ENCODE measurements around the gene CFAP100.

Gene CFAP100

GRCh38 chr3:126454437-126455198, 59.9 kb downstream of the CFAP100 start:
- no peak overlapping the region for H3K4me2 ChIP-seq (ENCODE audit: low read length)
- no peaks in the 10 kb centered on the region for H3F3A ChIP-seq (ENCODE audit: insufficient read depth, low read length)
- peaks cover 71% of the 10 kb centered on the region for H3K36me3 ChIP-seq (ENCODE audit: insufficient read depth, low read length)
- H3K4me1 ChIP-seq (ENCODE audit: insufficient read depth, low read length, severe bottlenecking), result no peaks in the 10 kb centered on the region
- no peak overlapping the region for H3K27ac ChIP-seq (ENCODE audit: low read depth, low read length, poor library complexity, severe bottlenecking)
- H4K20me1 ChIP-seq (ENCODE audit: insufficient read depth, low read length), result no peaks in the 10 kb centered on the region
- no peaks in the 10 kb centered on the region for H3K27me3 ChIP-seq (ENCODE audit: insufficient read depth, low read length)
- no peak overlapping the region for H3K9ac ChIP-seq (ENCODE audit: low read length)
- no peak overlapping the region for H3K4me3 ChIP-seq (ENCODE audit: low read depth, low read length, poor library complexity, severe bottlenecking)
- no peaks in the 10 kb centered on the region for H3K9me2 ChIP-seq (ENCODE audit: low read depth, low read length)
- no peak overlapping the region for H2AFZ ChIP-seq (ENCODE audit: low read length)
- no peak for TF ChIP-seq EZH2 (IDR thresholded peaks at IDR 0.05; ENCODE audit: borderline replicate concordance, low read length)
- no peak for TF ChIP-seq CTCF (IDR thresholded peaks at IDR 0.05; ENCODE audit: low read length)
- H3K9me3 ChIP-seq (ENCODE audit: low read length), result no peaks in the 10 kb centered on the region
- H3K79me2 ChIP-seq (ENCODE audit: insufficient read depth, low read length), result no peaks in the 10 kb centered on the region

GRCh38 chr3:126456211-126456610, 61.5 kb downstream of the CFAP100 start:
- Histone ChIP-seq H3K4me2 (ENCODE audit: low read length) (no peak overlapping the region), H3K4me1 (ENCODE audit: insufficient read depth, low read length, severe bottlenecking) (no peaks in the 10 kb centered on the region), H3F3A (ENCODE audit: insufficient read depth, low read length) (no peaks in the 10 kb centered on the region), H4K20me1 (ENCODE audit: insufficient read depth, low read length) (no peaks in the 10 kb centered on the region), H3K9me3 (ENCODE audit: low read length) (no peaks in the 10 kb centered on the region), H2AFZ (ENCODE audit: low read length) (no peak overlapping the region), H3K27me3 (ENCODE audit: insufficient read depth, low read length) (no peaks in the 10 kb centered on the region), H3K9ac (ENCODE audit: low read length) (no peak overlapping the region), H3K79me2 (ENCODE audit: insufficient read depth, low read length) (no peaks in the 10 kb centered on the region), H3K36me3 (ENCODE audit: insufficient read depth, low read length) (peaks cover 84% of the 10 kb centered on the region), H3K27ac (ENCODE audit: low read depth, low read length, poor library complexity, severe bottlenecking) (no peak overlapping the region), H3K4me3 (ENCODE audit: low read depth, low read length, poor library complexity, severe bottlenecking) (no peak overlapping the region), H3K9me2 (ENCODE audit: low read depth, low read length) (no peaks in the 10 kb centered on the region)
- TF ChIP-seq CTCF (IDR thresholded peaks at IDR 0.05; ENCODE audit: low read length), result no peak

GRCh38 chr3:126456766-126457388, 62.2 kb downstream of the CFAP100 start:
- H3K4me3 ChIP-seq (ENCODE audit: low read depth, low read length, poor library complexity, severe bottlenecking), result no peak overlapping the region
- no peaks in the 10 kb centered on the region for H3K9me3 ChIP-seq (ENCODE audit: low read length)
- H3F3A ChIP-seq (ENCODE audit: insufficient read depth, low read length), result no peaks in the 10 kb centered on the region
- H3K36me3 ChIP-seq (ENCODE audit: insufficient read depth, low read length), result peaks cover 84% of the 10 kb centered on the region
- no peak for TF ChIP-seq EZH2 (IDR thresholded peaks at IDR 0.05; ENCODE audit: borderline replicate concordance, low read length)
- no peak for TF ChIP-seq CTCF (IDR thresholded peaks at IDR 0.05; ENCODE audit: low read length)
- H3K27ac ChIP-seq (ENCODE audit: low read depth, low read length, poor library complexity, severe bottlenecking), result no peak overlapping the region
- no peaks in the 10 kb centered on the region for H4K20me1 ChIP-seq (ENCODE audit: insufficient read depth, low read length)
- H3K9ac ChIP-seq (ENCODE audit: low read length), result no peak overlapping the region
- no peaks in the 10 kb centered on the region for H3K4me1 ChIP-seq (ENCODE audit: insufficient read depth, low read length, severe bottlenecking)
- no peak overlapping the region for H2AFZ ChIP-seq (ENCODE audit: low read length)
- no peak overlapping the region for H3K4me2 ChIP-seq (ENCODE audit: low read length)
- no peaks in the 10 kb centered on the region for H3K79me2 ChIP-seq (ENCODE audit: insufficient read depth, low read length)
- no peaks in the 10 kb centered on the region for H3K9me2 ChIP-seq (ENCODE audit: low read depth, low read length)
- no peaks in the 10 kb centered on the region for H3K27me3 ChIP-seq (ENCODE audit: insufficient read depth, low read length)

Measured in OCI-LY1 (cell line).